Activated CD8-positive, alpha-beta memory T cell treated with anti-CD3 and anti-CD28 coated beads, Interleukin-2, amount 50 U/mL, for 1 hour (primary cell): Measurements from ENCODE around the gene PTER.
A peak's percentile ranks its signal among the peaks of the same experiment; 100 is the strongest.

Experiments
- DNase-seq: peaks from one replicate; pipeline ENCODE4 v3.0.0-alpha.2; 2020; ENCODE audit errors: extremely low read depth

PTER gene, protein sequence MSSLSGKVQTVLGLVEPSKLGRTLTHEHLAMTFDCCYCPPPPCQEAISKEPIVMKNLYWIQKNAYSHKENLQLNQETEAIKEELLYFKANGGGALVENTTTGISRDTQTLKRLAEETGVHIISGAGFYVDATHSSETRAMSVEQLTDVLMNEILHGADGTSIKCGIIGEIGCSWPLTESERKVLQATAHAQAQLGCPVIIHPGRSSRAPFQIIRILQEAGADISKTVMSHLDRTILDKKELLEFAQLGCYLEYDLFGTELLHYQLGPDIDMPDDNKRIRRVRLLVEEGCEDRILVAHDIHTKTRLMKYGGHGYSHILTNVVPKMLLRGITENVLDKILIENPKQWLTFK

DNA sequence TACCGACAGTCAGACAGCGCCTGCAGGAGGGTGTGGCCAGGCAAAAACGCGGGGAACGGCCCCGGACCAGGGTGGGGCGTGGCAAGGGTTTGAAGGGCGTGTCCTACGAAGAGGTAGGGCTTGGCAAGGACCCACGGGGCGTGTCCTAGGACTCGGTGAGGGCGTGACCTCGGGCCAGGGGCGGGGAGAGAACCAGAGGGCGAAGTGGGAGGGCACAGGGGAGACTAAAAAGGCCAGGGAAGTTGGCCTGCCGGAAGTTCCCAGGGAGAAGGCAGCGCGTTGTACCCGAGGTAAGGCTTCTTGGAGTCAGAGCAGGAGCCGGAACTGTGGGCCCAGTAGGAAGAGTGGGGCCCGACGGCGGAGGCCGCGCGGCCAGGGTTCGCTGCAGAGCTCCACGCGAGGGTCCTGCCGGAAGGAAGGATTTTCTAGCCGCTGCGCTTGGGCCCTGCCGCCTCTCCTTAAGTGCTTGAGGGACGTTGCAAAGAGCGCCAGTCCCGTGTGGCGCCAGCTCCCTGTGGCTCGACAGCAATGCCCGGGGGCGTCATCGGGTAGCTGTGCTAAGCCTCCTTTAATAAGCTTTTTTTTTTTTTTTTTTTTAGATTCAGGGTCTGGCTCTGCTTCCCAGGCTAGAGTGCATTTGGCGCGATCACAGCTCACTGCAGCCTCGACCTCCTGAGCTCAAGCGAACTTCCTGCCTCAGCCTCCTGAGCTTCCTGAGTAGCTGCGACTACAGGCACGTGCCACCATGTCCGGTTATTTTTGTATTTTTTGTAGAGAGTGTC, at the start of gene PTER:
Gene PTER (plus strand): TSS at position 253 of the 782 bp plus-strand sequence. CDS start 47,375 bp downstream, outside the sequence.
- peak; percentile 84 for DNase-seq

- DNase-seq, result no peak
These were observed 44.2 kb upstream of the PTER start for GRCh38 chr10:16392531-16393069.

- DNase-seq, result no peak
These were observed 43.4 kb upstream of the PTER start for GRCh38 chr10:16393271-16393858.

- DNase-seq, result no peak
These were observed 35.4 kb upstream of the PTER start for GRCh38 chr10:16401416-16401815.

- DNase-seq, result no peak
These were observed 28.4 kb upstream of the PTER start for GRCh38 chr10:16408379-16408778.

GRCh38 chr10:16417341-16417740, 19.5 kb upstream of the PTER start:
- DNase-seq, result no peak

DNA sequence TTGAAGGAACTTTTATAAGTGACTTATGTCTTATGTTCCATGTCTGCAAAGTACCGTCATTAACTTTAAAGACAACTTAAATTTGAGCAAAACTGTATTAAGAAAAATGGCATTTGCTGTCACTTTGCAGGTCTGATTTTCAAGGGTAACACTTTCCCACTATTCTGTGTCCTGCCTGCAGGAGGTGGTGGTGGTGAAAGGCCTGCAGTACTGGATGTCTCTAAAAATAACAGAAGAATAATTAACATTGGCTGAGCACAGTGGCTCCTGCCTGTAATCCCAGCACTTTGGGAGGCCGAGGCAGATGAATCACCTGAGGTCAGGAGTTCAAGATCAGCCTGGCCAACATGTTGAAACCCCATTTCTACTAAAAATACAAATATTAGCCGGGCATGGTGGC, 13.2 kb upstream of the PTER start:
- no peak for DNase-seq

DNA sequence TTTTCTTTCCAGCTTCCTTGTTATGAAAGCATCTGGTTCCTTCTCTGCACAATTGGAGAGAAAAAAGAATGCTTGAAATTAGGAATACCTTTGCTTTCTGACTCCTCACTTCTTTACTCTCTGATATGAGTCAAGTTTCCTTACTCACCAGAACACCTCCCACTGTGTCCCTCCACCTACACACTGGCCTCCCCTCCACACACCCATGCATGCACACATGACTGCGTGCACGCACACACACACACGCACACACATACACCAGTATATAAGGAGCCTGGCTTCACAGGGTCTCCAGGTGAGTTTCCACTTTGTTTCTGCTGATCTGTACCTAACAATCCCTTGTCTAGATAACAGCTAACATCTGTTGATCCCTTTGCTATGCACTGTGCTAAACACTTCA, 11.4 kb upstream of the PTER start:
- no peak for DNase-seq

- DNase-seq, result no peak
These were observed 7.3 kb upstream of the PTER start for GRCh38 chr10:16429539-16429938.

- no peak for DNase-seq
These were observed 448 bp upstream of the PTER start for GRCh38 chr10:16436367-16436757.

DNA sequence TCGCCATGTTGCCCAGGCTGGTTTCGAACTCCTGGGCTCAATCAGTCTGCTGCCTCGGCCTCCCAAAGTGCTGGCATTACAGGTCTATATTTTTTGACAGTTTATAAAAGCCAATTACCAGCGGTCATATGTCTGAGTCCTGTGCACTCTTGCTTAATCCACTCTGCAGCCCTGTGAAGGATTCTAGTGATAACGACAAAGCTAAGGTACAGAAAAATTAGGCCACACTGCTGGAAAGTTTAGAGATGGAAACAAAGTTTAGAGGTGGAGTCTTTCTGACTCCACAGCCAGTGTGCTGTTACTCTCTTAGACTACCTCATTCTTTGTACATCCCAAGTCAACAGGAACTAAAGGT, 707 bp downstream of the PTER start:
- no peak for DNase-seq

GRCh38 chr10:16439295-16439694, 2.5 kb downstream of the PTER start:
- DNase-seq, result no peak

DNA sequence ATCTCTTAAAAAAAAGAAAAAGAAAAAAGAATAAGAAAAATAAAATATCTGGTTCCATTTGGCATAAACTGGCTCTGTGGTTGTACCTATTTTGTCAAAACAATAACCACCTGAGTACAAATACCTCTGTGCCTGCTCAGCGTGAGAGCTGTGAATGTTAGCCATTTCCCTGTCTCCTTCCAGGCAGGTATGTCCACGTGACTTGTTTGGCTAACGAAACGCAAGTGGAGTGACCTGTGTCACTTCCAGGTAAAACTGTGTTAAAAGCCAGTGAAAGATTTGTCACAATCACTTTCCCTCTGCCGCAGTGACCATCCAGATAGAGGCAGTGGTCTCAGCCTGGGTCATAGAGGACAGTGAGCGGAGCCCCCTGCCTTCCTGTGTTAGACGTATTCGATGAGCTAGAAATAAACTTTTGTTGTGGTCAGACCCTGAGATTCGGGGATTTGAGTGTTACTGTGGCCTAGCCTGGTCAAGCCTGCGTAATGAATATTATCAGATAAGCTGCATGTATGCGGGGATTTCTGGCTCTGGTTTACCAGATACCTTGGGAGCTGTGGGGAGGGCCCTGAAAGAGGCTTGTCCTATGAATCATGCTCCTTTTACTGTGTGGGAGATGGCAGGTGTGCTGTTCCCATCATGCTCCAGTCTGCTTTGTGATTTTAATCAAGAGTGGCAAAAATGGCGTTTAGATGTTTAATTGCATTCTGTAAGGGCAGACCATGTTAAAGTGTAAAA, 3.8 kb downstream of the PTER start:
- no peak for DNase-seq

DNA sequence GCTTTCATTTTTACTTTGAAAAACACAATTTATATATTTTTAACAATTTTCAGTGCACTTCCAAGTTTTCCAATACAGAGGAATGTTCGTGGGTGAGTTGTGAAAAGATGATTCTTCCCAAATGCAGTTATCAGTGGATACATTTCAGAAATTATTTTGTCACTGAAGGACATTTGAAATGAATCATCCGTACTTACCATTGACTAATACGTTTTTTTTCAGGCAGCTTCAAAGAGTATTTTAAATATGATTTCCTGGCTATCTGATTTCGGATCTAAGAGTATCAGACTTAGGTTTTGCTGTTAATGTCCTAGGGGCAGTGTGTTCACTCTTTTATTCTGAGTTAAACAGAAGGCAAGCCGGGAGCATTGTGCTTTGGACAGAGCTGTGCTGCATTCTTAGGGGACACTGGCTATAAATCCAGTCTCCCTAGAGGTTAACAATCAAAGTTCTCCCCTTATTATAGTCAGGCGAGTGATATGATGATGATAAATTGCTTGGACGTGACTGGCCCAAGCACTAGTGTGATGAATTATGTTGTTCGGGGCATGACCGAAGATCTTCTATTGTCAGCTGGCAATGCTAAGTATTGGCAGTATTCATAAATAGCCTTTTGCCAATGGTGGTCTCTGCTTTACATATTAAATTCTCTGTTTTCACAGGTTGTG, 4.5 kb downstream of the PTER start:
- no peak for DNase-seq

DNA sequence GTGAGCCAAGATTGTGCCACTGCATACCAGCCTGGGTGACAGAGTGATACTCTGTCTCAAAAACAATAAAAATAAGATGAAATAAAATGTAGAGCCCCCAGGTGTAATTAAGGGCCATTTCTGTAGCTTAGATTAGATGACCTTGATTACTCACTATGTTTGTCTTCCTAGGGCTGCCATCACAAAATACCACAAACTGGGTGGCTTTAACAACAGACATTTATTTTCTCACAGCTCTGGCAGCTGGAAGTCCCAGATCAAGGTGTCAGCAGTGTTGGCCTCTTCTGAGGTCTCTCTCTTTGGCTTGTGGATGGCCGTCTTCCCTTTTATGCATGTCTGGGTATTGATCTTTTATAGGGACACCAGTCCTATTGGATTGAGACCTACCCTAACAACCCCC, 6.1 kb downstream of the PTER start:
- DNase-seq, result no peak

DNA sequence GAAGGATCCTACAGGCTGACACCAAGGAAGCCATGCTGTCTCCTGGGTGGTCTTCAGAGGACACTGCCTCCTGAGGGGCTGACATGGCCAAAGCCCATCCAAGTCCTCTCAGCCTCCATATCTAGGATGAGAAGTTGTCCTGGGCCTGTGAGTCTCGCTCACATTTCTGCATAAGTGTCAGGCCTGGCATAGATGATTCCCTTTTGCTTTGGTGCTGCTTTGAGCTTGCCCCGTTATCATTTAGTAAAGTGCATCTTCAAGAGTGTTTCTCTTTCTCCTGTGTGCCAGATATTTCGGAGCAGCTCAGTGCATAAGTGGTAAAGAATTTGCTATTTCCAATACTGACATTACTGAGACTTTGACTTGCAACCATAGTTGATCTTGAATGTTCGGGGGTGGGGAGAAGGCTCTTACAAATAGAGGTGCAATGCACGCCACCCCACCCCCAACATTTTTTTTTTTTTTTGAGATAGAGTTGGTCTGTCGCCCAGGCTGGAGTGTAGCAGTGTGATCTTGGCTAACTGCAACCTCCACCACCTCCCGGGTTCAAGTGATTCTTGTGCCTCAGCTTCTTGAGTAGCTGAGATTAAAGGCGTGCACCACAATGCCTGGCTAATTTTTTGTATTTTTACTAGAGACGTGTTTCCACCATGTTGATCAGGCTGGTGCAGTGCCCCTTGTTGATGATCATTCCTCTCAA, 9.1 kb downstream of the PTER start:
- DNase-seq, result no peak

DNA sequence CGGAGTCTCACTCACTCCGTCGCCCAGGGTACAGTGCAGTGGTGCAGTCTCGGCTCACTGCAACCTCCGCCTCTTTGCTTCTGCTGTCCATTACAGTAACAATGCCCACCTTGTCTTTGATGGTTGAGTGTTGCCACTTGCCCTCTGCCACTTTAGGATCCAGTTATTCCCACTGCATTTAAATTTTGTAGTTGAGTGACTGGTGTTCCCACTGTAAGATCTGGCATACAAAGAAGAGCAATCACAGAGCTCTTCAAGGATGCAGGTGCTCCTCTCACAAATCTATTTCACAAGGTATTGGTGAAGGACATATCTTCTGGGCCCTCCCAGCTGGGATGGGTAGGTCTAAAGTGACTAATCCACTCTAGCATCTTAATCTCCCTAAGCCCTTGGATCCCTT, 12.6 kb downstream of the PTER start:
- no peak for DNase-seq

DNA sequence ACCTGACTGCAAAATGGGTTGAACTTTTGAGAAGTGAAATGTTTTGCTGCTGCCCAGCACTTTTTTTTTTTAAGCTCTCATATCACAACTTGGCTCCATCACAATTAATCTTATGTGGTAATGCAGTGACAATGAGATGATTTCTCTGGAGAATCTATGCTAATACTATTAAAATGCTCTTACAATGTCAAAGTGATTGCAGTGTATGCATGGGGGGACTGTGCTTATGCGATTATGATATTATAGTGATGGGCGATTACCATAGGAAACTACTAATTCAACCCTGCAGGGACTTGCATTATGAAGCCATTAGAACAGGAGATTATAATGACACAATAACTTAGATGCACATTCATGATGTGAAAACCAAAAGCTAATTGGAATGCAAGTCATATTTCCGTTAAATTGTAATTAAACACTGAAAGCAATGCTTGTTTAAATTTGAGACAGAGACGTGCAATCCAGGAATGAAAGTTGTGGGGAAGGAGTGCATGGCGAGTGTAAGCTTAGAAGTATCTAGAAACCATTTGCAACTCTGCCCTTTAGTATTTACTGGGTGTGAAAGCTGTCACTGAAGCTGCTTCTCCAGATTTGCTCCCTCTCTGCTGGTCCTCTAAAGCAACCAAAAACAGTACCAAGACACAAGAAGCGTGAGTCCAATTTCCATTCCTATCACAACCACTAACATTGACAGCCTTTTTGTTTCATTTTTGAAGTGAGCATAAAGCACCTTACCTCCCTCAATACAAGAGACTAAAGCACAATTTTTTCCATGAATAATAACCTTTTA, 21.6 kb downstream of the PTER start:
- DNase-seq, result no peak

DNA sequence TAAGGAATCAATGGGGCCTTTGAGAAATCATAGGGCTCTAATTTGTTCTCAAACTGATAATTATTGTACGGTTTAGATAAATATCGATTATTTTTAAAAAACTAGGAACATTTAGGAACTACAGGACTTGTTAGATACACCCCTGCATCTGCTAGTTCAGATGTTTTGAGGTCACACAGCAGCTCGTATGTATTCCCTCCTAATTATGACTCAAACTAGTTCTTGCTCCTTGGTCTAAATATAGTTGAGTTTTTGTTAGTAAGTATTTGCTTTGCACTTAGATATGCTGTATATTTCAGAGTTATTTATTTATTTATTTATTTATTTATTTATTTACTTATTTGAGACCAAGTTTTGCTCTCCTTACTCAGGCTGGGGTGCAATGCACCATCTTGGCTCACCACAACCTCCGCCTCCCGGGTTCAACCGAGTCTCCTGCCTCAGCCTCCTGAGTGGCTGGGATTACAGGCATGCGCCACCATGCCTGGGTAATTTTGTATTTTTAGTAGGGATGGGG, 22.7 kb downstream of the PTER start:
- no peak for DNase-seq

DNA sequence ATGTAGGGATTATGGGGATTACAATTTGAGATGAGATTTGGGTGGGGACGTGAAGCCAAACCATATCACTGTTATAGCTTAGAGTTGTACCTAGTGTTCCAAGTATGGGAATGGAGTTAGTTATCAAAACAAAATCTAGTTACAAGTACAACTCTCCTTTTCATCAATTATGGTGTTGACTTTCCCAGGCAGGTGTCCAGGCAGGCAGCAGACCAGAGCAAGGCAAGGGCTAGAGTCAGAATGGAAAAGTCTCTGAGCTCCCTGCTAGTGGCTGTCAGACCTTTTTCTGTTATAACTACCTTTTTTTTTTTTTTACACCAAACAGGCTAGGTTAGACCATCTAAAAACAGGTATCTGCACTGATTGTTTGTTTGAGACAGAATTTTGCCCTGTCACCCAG, 29.2 kb downstream of the PTER start:
- no peak for DNase-seq
